ENCODE data around the gene MRPL24. TPM values are rescaled to one million over a fixed set of nuclear protein-coding genes. Genes with fewer than 3 reads are reported as not detected.

Gene MRPL24
- total and polyA plus RNA-seq, 2 of the 13 experiments (the other 11 are each of a cell fraction or from before 2014, with no cell fraction given), result 38.1 to 42.9 TPM

GRCh38 chr1:156725683-156726280 is 15.1 kb downstream of the MRPL24 start (continued):
- TF ChIP-seq ZNF574 (CRISPR knock-in tag; IDR thresholded peaks at IDR 0.05) (peak; percentile 81), MTA3 (CRISPR knock-in tag; IDR thresholded peaks at IDR 0.05) (no peak), CEBPZ (IDR thresholded peaks at IDR 0.05; ENCODE audit: low read length) (no peak), PITX1 (CRISPR knock-in tag; IDR thresholded peaks at IDR 0.05) (peak; percentile 39; the same call in 1 of the 2 replicates), ZNF160 (CRISPR knock-in tag; IDR thresholded peaks at IDR 0.05) (no peak), PAF1 (CRISPR knock-in tag; IDR thresholded peaks at IDR 0.05) (no peak), FOXA3 (CRISPR knock-in tag; IDR thresholded peaks at IDR 0.05) (0 out of 2 replicates have a peak, but pooled peaks have one; percentile 16), GABPA (IDR thresholded peaks at IDR 0.05; ENCODE audit: low read depth, low read length) (0 out of 2 replicates have a peak, but pooled peaks have one; percentile 30), GABPA (CRISPR knock-in tag; IDR thresholded peaks at IDR 0.05; ENCODE audit: low read depth) (peak; percentile 75), FOXK2 (IDR thresholded peaks at IDR 0.05) (no peak), ZNF724P (CRISPR knock-in tag; IDR thresholded peaks at IDR 0.05; ENCODE audit: borderline replicate concordance) (no peak), TRIM24 (CRISPR knock-in tag; IDR thresholded peaks at IDR 0.05) (no peak), HDAC2 (CRISPR knock-in tag; IDR thresholded peaks at IDR 0.05) (0 out of 2 replicates have a peak, but pooled peaks have one; percentile 31), NCOA2 (CRISPR knock-in tag; IDR thresholded peaks at IDR 0.05) (no peak), YEATS2 (CRISPR knock-in tag; IDR thresholded peaks at IDR 0.05; ENCODE audit: borderline replicate concordance) (no peak; the same call in 1 of the 2 replicates), ZNF746 (CRISPR knock-in tag; IDR thresholded peaks at IDR 0.05) (no peak), YEATS4 (CRISPR knock-in tag; IDR thresholded peaks at IDR 0.05; ENCODE audit: borderline replicate concordance) (no peak), RELA (CRISPR knock-in tag; IDR thresholded peaks at IDR 0.05) (no peak), PATZ1 (CRISPR knock-in tag; IDR thresholded peaks at IDR 0.05) (peak; percentile 53), NAIF1 (CRISPR knock-in tag; IDR thresholded peaks at IDR 0.05; ENCODE audit: borderline replicate concordance) (no peak), EZH2 (conservative IDR thresholded peaks at IDR 0.05; ENCODE audit: low read depth, low read length) (no peak), ZNF616 (CRISPR knock-in tag; IDR thresholded peaks at IDR 0.05; ENCODE audit: low read depth) (no peak)
- TF ChIP-seq, protein P1, sequence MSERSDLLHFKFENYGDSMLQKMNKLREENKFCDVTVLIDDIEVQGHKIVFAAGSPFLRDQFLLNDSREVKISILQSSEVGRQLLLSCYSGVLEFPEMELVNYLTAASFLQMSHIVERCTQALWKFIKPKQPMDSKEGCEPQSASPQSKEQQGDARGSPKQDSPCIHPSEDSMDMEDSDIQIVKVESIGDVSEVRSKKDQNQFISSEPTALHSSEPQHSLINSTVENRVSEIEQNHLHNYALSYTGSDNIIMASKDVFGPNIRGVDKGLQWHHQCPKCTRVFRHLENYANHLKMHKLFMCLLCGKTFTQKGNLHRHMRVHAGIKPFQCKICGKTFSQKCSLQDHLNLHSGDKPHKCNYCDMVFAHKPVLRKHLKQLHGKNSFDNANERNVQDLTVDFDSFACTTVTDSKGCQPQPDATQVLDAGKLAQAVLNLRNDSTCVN (CRISPR knock-in tag; IDR thresholded peaks at IDR 0.05; ENCODE audit: borderline replicate concordance), result peak; percentile 80; the same call in 1 of the 2 replicates

Measured in HepG2 (cell line).